Liver (tissue), 3 donors: ENCODE results near the gene ARPC4.

Source experiments
- ATF3 ChIP-seq: IDR thresholded peaks from 2 replicates; pipeline ENCODE4 v1.6.1; 2016; ENCODE audit warnings: antibody characterized with exemption
- CTCF ChIP-seq: fragments of 150-350 bp; IDR thresholded peaks from 2 replicates; pipeline ENCODE4 v1.5.1; 2017; ENCODE audit warnings: improper control_type of control experiment, low read depth, low read length; ENCODE audit not compliant: missing input control
- EGR1 ChIP-seq, 2 donors: IDR thresholded peaks; 2 replicates each; pipeline ENCODE4 v1.6.1; 2016 to 2018; ENCODE audit warnings: antibody characterized with exemption in 2 of 2, low read depth in 2 of 2
- GABPA ChIP-seq, 2 donors: IDR thresholded peaks in 1 of 2; conservative IDR thresholded peaks in 1 of 2; 2 replicates each; pipeline ENCODE4 v1.6.1; 2016; ENCODE audit warnings: antibody characterized with exemption in 2 of 2, mild to moderate bottlenecking in 1 of 2, moderate library complexity in 1 of 2
- HNF4A ChIP-seq, 2 donors: conservative IDR thresholded peaks; 2 replicates each; pipeline ENCODE4 v1.6.1; 2016; ENCODE audit warnings: antibody characterized with exemption in 2 of 2, mild to moderate bottlenecking in 2 of 2
- MAX ChIP-seq: IDR thresholded peaks from 2 replicates; pipeline ENCODE4 v1.6.1; 2016; ENCODE audit warnings: antibody characterized with exemption
- REST ChIP-seq: IDR thresholded peaks from 2 replicates; pipeline ENCODE4 v1.6.1; 2016; ENCODE audit warnings: antibody characterized with exemption, mild to moderate bottlenecking
- RXRA ChIP-seq, 2 donors: IDR thresholded peaks; 2 replicates each; pipeline ENCODE4 v1.6.1; 2017 to 2018; ENCODE audit warnings: antibody characterized with exemption in 2 of 2, mild to moderate bottlenecking in 1 of 2
- TAF1 ChIP-seq: conservative IDR thresholded peaks from 2 replicates; pipeline ENCODE4 v1.6.1; 2016; ENCODE audit warnings: antibody characterized with exemption, mild to moderate bottlenecking
- YY1 ChIP-seq: IDR thresholded peaks from 2 replicates; pipeline ENCODE4 v1.6.1; 2016; ENCODE audit warnings: antibody characterized with exemption, mild to moderate bottlenecking
- donor health status: healthy.
- donor health status: healthy.

- TF ChIP-seq HNF4A (conservative IDR thresholded peaks at IDR 0.05) (no peak), MAX (no peak), CTCF (no peak), YY1 (no peak), RXRA (IDR thresholded peaks at IDR 0.05) (no peak), ATF3 (no peak), EGR1 (IDR thresholded peaks at IDR 0.05; ENCODE audit: low read depth in 2 of 2) (no peak), GABPA (IDR thresholded peaks at IDR 0.05 in 1 of 2, conservative IDR thresholded peaks at IDR 0.05 in 1 of 2) (no peak), REST (no peak), TAF1 (no peak)
These were observed 48.7 kb upstream of the ARPC4 start for GRCh38 chr3:9744162-9744561.
